Stimulated activated CD8-positive, alpha-beta memory T cell treated with anti-CD3 and anti-CD28 coated beads, Interleukin-4, amount 100 ng/mL, for 48 hours (primary cell): ENCODE measurements around the gene DLX6.
"Not testable (repeated sequence)": the region's sequence is repeated elsewhere in the genome, so short reads cannot be mapped to it uniquely, and the experiment has no call there.

Source experiments
- DNase-seq: peaks from one replicate; pipeline ENCODE4 v3.0.0-alpha.2; 2020

Gene DLX6

GRCh38 chr7:97024209-97025129 lies 19.1 kb downstream of the DLX6 start, which contains the start of gene DLX5:
DLX5 (minus strand) TSS chr7:97024831; CDS start chr7:97024623, 208 bp downstream.
- no peak for DNase-seq

GRCh38 chr7:97025130-97025499 lies 19.8 kb downstream of the DLX6 start:
- no peak for DNase-seq

- DNase-seq, result no peak
Observed at GRCh38 chr7:97025983-97026714, 20.8 kb downstream of the DLX6 start.

- no peak for DNase-seq
Observed at GRCh38 chr7:97026715-97027426, 21.5 kb downstream of the DLX6 start.

GRCh38 chr7:97027427-97028234 lies 22.3 kb downstream of the DLX6 start:
- DNase-seq, result peak; percentile 77

- DNase-seq, result not testable (repeated sequence)
Observed at GRCh38 chr7:97034213-97034852, 29.0 kb downstream of the DLX6 start.

- DNase-seq, result no peak
Observed at GRCh38 chr7:97039374-97040065, 34.2 kb downstream of the DLX6 start.

- DNase-seq, result no peak
Observed at GRCh38 chr7:97043281-97043680, 37.9 kb downstream of the DLX6 start.
